Activated CD4-positive, alpha-beta T cell treated with anti-CD3 and anti-CD28 coated beads for 48 hours (primary cell): ENCODE results near the gene ZNF566.

Source experiments
- DNase-seq: peaks from one replicate; pipeline ENCODE4 v3.0.0-alpha.2; 2020

Gene ZNF566

GRCh38 chr19:36441339-36441738 is 48.0 kb downstream of the ZNF566 start:
- DNase-seq = no peak

DNA sequence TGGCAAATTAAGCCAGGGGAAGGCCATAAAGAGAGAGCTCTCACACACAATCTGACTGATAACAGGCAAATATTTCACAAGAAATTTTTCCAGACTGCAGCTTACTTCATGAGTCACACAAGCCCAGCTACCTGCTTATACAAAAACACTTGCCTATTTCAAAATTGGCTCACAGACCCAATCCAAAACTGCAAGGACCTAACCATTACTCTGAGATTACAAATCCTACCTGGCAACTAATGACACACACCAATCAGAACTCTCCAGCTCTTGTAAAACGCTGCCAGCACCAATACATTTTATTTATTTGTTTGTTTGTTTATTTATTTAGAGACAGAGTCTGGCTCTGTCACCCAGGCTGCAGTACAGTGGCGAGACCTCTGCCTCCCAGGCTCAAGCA is 52.8 kb downstream of the ZNF566 start:
- DNase-seq = no peak

DNA sequence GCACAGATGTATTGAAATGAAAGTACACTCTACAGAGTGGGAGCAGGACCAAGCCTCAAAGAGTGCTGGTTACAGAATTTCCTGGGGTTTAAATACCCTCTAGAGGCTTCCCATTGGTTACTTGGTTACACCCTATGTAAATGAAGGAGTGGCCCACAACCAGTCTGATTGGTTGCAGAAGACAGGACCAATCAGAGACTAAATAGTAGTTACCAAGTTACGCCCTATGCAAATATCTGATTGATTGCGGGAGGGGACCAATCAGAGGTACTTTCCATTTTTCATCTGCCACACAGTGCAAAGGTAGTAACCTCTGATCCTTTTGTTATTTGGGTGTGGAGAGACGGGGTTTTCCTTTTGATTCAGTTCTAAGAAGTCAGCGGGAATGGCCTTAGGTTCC is 65.4 kb downstream of the ZNF566 start:
- no peak for DNase-seq

- no peak for DNase-seq
These were observed 67.4 kb downstream of the ZNF566 start for GRCh38 chr19:36421749-36422481.

- no peak for DNase-seq
These were observed 68.2 kb downstream of the ZNF566 start for GRCh38 chr19:36420961-36421748.

GRCh38 chr19:36418287-36419001 is 70.9 kb downstream of the ZNF566 start, which contains the start of gene ZFP82:
ZFP82 (minus strand) TSS chr19:36418644; CDS start chr19:36409789, 8,855 bp downstream.
- DNase-seq = peak; percentile 84

- no peak for DNase-seq
These were observed 71.5 kb downstream of the ZNF566 start for GRCh38 chr19:36417752-36418286.

DNA sequence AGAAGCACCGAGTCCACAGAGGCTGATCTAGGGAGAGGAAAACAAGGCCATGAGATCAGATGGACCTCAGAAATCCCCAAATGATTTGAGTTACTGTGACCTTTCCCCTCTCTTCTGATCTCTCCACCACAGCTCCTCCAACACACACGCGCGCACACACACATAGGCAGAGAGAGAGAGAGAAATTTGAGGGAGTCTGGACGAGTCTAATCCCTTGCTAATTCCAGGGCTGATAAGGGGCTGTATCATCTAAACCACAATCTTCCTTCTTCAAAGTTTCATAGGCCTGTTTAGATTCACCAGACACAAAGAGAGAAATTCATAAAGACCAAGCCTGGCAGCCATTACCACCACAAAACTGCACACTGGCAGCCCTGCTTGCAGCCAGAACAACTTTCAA is 79.5 kb downstream of the ZNF566 start:
- no peak for DNase-seq

GRCh38 chr19:36408101-36408500 is 81.3 kb downstream of the ZNF566 start:
- no peak for DNase-seq

DNA sequence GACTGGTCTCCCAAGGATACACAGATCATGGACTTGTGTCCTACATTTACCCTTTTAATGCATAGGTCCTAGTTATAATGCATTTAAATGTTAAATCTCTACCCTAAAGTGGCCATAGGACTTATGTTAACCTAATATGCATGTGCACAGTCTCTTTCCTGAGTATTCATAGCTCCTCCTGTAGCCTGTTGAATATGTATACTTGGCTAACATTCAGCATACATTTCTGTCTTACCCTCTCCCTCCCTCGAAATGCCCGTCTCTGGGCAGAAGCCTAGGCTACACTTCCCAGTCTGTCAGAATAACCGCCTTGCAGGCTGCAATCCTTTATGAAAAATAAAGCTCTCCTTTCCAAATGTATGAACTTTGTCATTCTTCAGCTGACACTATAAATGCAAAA is 84.9 kb downstream of the ZNF566 start:
- no peak for DNase-seq

GRCh38 chr19:36401475-36401874 is 87.9 kb downstream of the ZNF566 start:
- no peak for DNase-seq

DNA sequence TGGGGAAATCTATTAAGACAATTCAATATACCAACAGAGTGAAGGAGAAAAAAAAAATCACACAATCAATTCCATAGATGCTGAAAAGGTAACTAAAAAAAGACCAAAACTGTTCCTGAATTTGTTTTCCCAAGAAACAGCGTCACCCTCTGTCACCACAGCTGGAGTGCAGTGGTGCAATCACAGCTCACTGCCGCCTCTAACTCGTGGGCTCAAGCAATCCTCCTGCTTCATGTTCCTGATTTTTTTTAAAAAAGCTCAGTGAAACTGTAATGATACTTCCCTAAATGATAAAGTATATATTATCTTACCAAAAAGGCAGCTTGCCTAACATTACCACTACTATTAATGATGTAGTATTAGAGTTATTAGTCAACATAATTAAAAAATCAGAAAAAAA is 90.8 kb downstream of the ZNF566 start:
- no peak for DNase-seq
